HepG2 (cell line): ENCODE data around the gene OAT. TPM values are rescaled to one million over a fixed set of nuclear protein-coding genes. Genes with fewer than 3 reads are reported as not detected.
A peak's percentile ranks its signal among the peaks of the same experiment; 100 is the strongest.

Source experiments
- FOXA1 ChIP-seq, 2 experiments: fragments of 450-650 bp in 1 of 2; sonication (generic) in 1 of 2; formaldehyde crosslinking in 1 of 2; IDR thresholded peaks; 2 replicates each; pipeline versions ENCODE4 v1.4.0 to v1.6.1; 2016 to 2020; ENCODE audit warnings: missing genetic modification reagents in 1 of 2
- FOXO1 ChIP-seq: sonication (generic); formaldehyde crosslinking; IDR thresholded peaks from 2 replicates; pipeline ENCODE4 v1.4.0; 2020; ENCODE audit warnings: missing genetic modification reagents
- GFI1 ChIP-seq: sonication (generic); formaldehyde crosslinking; IDR thresholded peaks from 2 replicates; pipeline ENCODE4 v1.5.0; 2020; ENCODE audit warnings: missing genetic modification reagents, mild to moderate bottlenecking, borderline replicate concordance
- IRF1 ChIP-seq: sonication (generic); formaldehyde crosslinking; IDR thresholded peaks from 2 replicates; pipeline ENCODE4 v1.4.0; 2020; ENCODE audit warnings: low read depth, mild to moderate bottlenecking, missing genetic modification reagents
- MED13 ChIP-seq: sonication (generic); formaldehyde crosslinking; IDR thresholded peaks from 2 replicates; pipeline ENCODE4 v1.5.0; 2020; ENCODE audit warnings: missing genetic modification reagents
- MEF2D ChIP-seq: sonication (generic); formaldehyde crosslinking; IDR thresholded peaks from 2 replicates; pipeline ENCODE4 v1.5.1; 2020; ENCODE audit warnings: mild to moderate bottlenecking, missing genetic modification reagents
- NCOR1 ChIP-seq: fragments of 200-600 bp; sonication (generic); IDR thresholded peaks from 2 replicates; pipeline ENCODE4 v1.7.0; 2017; ENCODE audit warnings: antibody characterized with exemption, low read length, borderline replicate concordance
- NFE2 ChIP-seq: sonication (generic); formaldehyde crosslinking; IDR thresholded peaks from 2 replicates; pipeline ENCODE4 v1.4.0; 2020; ENCODE audit warnings: missing genetic modification reagents
- NFKBIZ ChIP-seq: IDR thresholded peaks from 2 replicates; pipeline ENCODE4 v1.6.1; 2018; ENCODE audit warnings: missing genetic modification reagents, missing compliant biosample characterization
- NKX3-1 ChIP-seq: sonication (generic); formaldehyde crosslinking; IDR thresholded peaks from 2 replicates; pipeline ENCODE4 v1.5.0; 2020; ENCODE audit warnings: missing genetic modification reagents
- PAF1 ChIP-seq: IDR thresholded peaks from 2 replicates; pipeline ENCODE4 v1.6.1; 2016; ENCODE audit warnings: missing genetic modification reagents, missing compliant biosample characterization
- RAD21 ChIP-seq: fragments of 450-650 bp; formaldehyde crosslinking; IDR thresholded peaks from 2 replicates; pipeline ENCODE4 v1.5.0; 2020; ENCODE audit warnings: mild to moderate bottlenecking
- RBM39 ChIP-seq: fragments of 200-400 bp; formaldehyde crosslinking; IDR thresholded peaks from one replicate; pipeline ENCODE4 v1.6.1; 2018; ENCODE audit warnings: antibody characterized with exemption, mild to moderate bottlenecking, low read depth, low read length; ENCODE audit not compliant: poor library complexity, severe bottlenecking
- RXRB ChIP-seq: IDR thresholded peaks from 2 replicates; pipeline ENCODE4 v1.6.1; 2016; ENCODE audit warnings: borderline replicate concordance, missing genetic modification reagents, missing compliant biosample characterization
- TGIF2 ChIP-seq: IDR thresholded peaks from 2 replicates; pipeline ENCODE4 v1.6.1; 2016; ENCODE audit warnings: control low read depth, missing compliant biosample characterization
- ZBTB7B ChIP-seq: sonication (generic); formaldehyde crosslinking; IDR thresholded peaks from 2 replicates; pipeline ENCODE4 v1.4.0; 2020; ENCODE audit warnings: missing genetic modification reagents
- ZMYM3 ChIP-seq: sonication (generic); formaldehyde crosslinking; IDR thresholded peaks from 2 replicates; pipeline ENCODE4 v1.5.1; 2020; ENCODE audit warnings: mild to moderate bottlenecking, missing genetic modification reagents
- ZNF253 ChIP-seq: sonication (generic); formaldehyde crosslinking; IDR thresholded peaks from 2 replicates; pipeline ENCODE4 v1.8.0; 2022; ENCODE audit warnings: mild to moderate bottlenecking, missing genetic modification reagents, borderline replicate concordance
- ZNF354B ChIP-seq: sonication (generic); formaldehyde crosslinking; IDR thresholded peaks from 2 replicates; pipeline ENCODE4 v1.8.0; 2022; ENCODE audit warnings: mild to moderate bottlenecking, missing genetic modification reagents
- ZNF460 ChIP-seq: sonication (generic); formaldehyde crosslinking; IDR thresholded peaks from 2 replicates; pipeline ENCODE4 v1.5.1; 2020; ENCODE audit warnings: missing genetic modification reagents, mild to moderate bottlenecking, borderline replicate concordance
- ZNF670 ChIP-seq: sonication (generic); formaldehyde crosslinking; IDR thresholded peaks from 2 replicates; pipeline ENCODE4 v1.8.0; 2022; ENCODE audit warnings: mild to moderate bottlenecking, missing genetic modification reagents, borderline replicate concordance
- ZNF672 ChIP-seq: sonication (generic); formaldehyde crosslinking; IDR thresholded peaks from 2 replicates; pipeline ENCODE4 v1.8.1; 2022; ENCODE audit warnings: missing genetic modification reagents
- ZNF713 ChIP-seq: sonication (generic); formaldehyde crosslinking; IDR thresholded peaks from 2 replicates; pipeline ENCODE4 v1.4.0; 2020; ENCODE audit warnings: mild to moderate bottlenecking, missing genetic modification reagents
- ZNF788 ChIP-seq: sonication (generic); formaldehyde crosslinking; IDR thresholded peaks from 2 replicates; pipeline ENCODE4 v1.5.0; 2020; ENCODE audit warnings: mild to moderate bottlenecking, missing genetic modification reagents, borderline replicate concordance
- ZSCAN22 ChIP-seq: sonication (generic); formaldehyde crosslinking; IDR thresholded peaks from 2 replicates; pipeline ENCODE4 v1.4.0; 2020; ENCODE audit warnings: mild to moderate bottlenecking, missing genetic modification reagents
- polyA plus RNA-seq, 8 experiments: library from polyadenylated mRNA; depleted of rRNA in 3 of 8; stranded (reverse) in 7 of 8; unstranded in 1 of 8; fragments of >200 nt; fragmentation: Illumina TruSeq in 4 of 8; extraction: Trizol in 4 of 8; gene quantifications; 2 replicates each; pipeline versions ENCODE4 v1.2.1 to v1.2.3, GENCODE V29; 2011 to 2016; ENCODE audit warnings: low read depth in 4 of 8, missing spikeins in 1 of 8, mixed read lengths in 1 of 8; ENCODE audit not compliant: insufficient read depth in 1 of 8
- total RNA-seq, 5 experiments: library from RNA; depleted of rRNA; stranded (reverse); fragments of >200 nt; fragmentation: Illumina TruSeq; extraction: Trizol; gene quantifications; 2 replicates each; pipeline ENCODE4 v1.2.3, GENCODE V29; 2016; ENCODE audit warnings: low read depth in 1 of 5
- TF ChIP-seq, protein P1 (sequence below), 2 experiments: sonication (generic) in 1 of 2; formaldehyde crosslinking in 1 of 2; IDR thresholded peaks; 2 replicates each; pipeline versions ENCODE4 v1.4.0 to v1.6.1; 2016 to 2020; ENCODE audit warnings: borderline replicate concordance in 1 of 2, low read depth in 1 of 2, mild to moderate bottlenecking in 1 of 2, missing genetic modification reagents in 1 of 2

OAT gene
- total and polyA plus RNA-seq, 2 of the 13 experiments (the other 11 are each of a cell fraction or from before 2014, with no cell fraction given) = 87.8 to 96.7 TPM

- no peak for TF ChIP-seq NFE2 (CRISPR knock-in tag)
- no peak for TF ChIP-seq ZNF672 (CRISPR knock-in tag)
- no peak for TF ChIP-seq ZNF713 (CRISPR knock-in tag)
- no peak for TF ChIP-seq NKX3-1 (CRISPR knock-in tag)
- TF ChIP-seq NFKBIZ (CRISPR knock-in tag) = no peak
- TF ChIP-seq NCOR1 = no peak
- TF ChIP-seq TGIF2 = no peak
- TF ChIP-seq ZNF253 (CRISPR knock-in tag) = no peak
- TF ChIP-seq RBM39 = peak; percentile 33
- no peak for TF ChIP-seq ZNF354B (CRISPR knock-in tag)
- no peak for TF ChIP-seq ZSCAN22 (CRISPR knock-in tag)
- TF ChIP-seq RXRB (CRISPR knock-in tag) = peak; percentile 35; the same call in 1 of the 2 replicates
- no peak for TF ChIP-seq MED13 (CRISPR knock-in tag)
- TF ChIP-seq ZMYM3 (CRISPR knock-in tag) = no peak; the same call in 1 of the 2 replicates
- TF ChIP-seq ZNF460 (CRISPR knock-in tag) = no peak
- TF ChIP-seq, protein P1, sequence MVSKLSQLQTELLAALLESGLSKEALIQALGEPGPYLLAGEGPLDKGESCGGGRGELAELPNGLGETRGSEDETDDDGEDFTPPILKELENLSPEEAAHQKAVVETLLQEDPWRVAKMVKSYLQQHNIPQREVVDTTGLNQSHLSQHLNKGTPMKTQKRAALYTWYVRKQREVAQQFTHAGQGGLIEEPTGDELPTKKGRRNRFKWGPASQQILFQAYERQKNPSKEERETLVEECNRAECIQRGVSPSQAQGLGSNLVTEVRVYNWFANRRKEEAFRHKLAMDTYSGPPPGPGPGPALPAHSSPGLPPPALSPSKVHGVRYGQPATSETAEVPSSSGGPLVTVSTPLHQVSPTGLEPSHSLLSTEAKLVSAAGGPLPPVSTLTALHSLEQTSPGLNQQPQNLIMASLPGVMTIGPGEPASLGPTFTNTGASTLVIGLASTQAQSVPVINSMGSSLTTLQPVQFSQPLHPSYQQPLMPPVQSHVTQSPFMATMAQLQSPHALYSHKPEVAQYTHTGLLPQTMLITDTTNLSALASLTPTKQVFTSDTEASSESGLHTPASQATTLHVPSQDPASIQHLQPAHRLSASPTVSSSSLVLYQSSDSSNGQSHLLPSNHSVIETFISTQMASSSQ (IDR thresholded peaks at IDR 0.05; ENCODE audit: low read depth) = no peak
- TF ChIP-seq, protein P1 (CRISPR knock-in tag; IDR thresholded peaks at IDR 0.05; ENCODE audit: borderline replicate concordance) = peak; percentile 15; the same call in 1 of the 2 replicates
- no peak for TF ChIP-seq IRF1 (CRISPR knock-in tag)
- no peak for TF ChIP-seq ZNF670 (CRISPR knock-in tag)
- no peak for TF ChIP-seq ZBTB7B (CRISPR knock-in tag)
- TF ChIP-seq RAD21 (CRISPR knock-in tag) = peak; percentile 10; the same call in 1 of the 2 replicates
- TF ChIP-seq FOXA1 (IDR thresholded peaks at IDR 0.05) = no peak
- TF ChIP-seq FOXA1 (CRISPR knock-in tag; IDR thresholded peaks at IDR 0.05) = 0 out of 2 replicates have a peak, but pooled peaks have one; percentile 5
- no peak for TF ChIP-seq MEF2D (CRISPR knock-in tag)
- no peak; the same call in 1 of the 2 replicates for TF ChIP-seq FOXO1 (CRISPR knock-in tag)
- TF ChIP-seq PAF1 (CRISPR knock-in tag) = no peak
- TF ChIP-seq ZNF788 = peak; percentile 44; the same call in 1 of the 2 replicates
- no peak for TF ChIP-seq GFI1 (CRISPR knock-in tag)
Measured at GRCh38 chr10:124418726-124419501, at the start of gene OAT (continued).
